Astrocyte (in vitro differentiated cells and primary cell): ENCODE data around the gene IL19. TPM values are rescaled to one million over a fixed set of nuclear protein-coding genes. Genes with fewer than 3 reads are reported as not detected.

Experiments used
- DNase-seq: peaks from one replicate; pipeline ENCODE4 v3.0.0-alpha.2; 2010; ENCODE audit warnings: low read depth
- FAIRE-seq: peaks from 2 replicates; lab custom pipeline; 2011; peaks lifted over from hg19 to GRCh38; lab: Jason Lieb, UNC
- H2AFZ ChIP-seq: 2 replicates; pipeline ENCODE4 v1.6.0; 2012; ENCODE audit warnings: low read depth, low read length, inconsistent platforms
- H3K27ac ChIP-seq: 2 replicates; pipeline ENCODE4 v1.5.1; 2011; ENCODE audit warnings: low read depth, low read length, inconsistent platforms
- H3K27me3 ChIP-seq: 2 replicates; pipeline ENCODE4 v1.6.0; 2011; ENCODE audit warnings: low read length, inconsistent platforms; ENCODE audit not compliant: insufficient read depth
- H3K36me3 ChIP-seq: 2 replicates; pipeline ENCODE4 v1.5.1; 2011; ENCODE audit warnings: low read length, inconsistent platforms; ENCODE audit not compliant: insufficient read depth
- H3K4me1 ChIP-seq: 2 replicates; pipeline ENCODE4 v1.5.1; 2011; ENCODE audit warnings: low read length, inconsistent platforms; ENCODE audit not compliant: insufficient read depth
- H3K4me2 ChIP-seq: 2 replicates; pipeline ENCODE4 v1.6.0; 2012; ENCODE audit warnings: low read length, inconsistent platforms
- H3K4me3 ChIP-seq: 2 replicates; pipeline ENCODE4 v1.5.1; 2011; ENCODE audit warnings: low read depth, mild to moderate bottlenecking, low read length, inconsistent platforms; ENCODE audit not compliant: insufficient read depth
- H3K79me2 ChIP-seq: 2 replicates; pipeline ENCODE4 v1.6.0; 2012; ENCODE audit warnings: mild to moderate bottlenecking, low read length, inconsistent platforms; ENCODE audit not compliant: insufficient read depth
- H3K9ac ChIP-seq: 2 replicates; pipeline ENCODE4 v1.6.0; 2012; ENCODE audit warnings: mild to moderate bottlenecking, low read length, inconsistent platforms
- H3K9me3 ChIP-seq: 2 replicates; pipeline ENCODE4 v1.5.1; 2012; ENCODE audit warnings: low read depth, mild to moderate bottlenecking, low read length, inconsistent platforms; ENCODE audit not compliant: insufficient read depth
- H4K20me1 ChIP-seq: 2 replicates; pipeline ENCODE4 v1.6.0; 2012; ENCODE audit warnings: low read length, inconsistent platforms; ENCODE audit not compliant: insufficient read depth
- H3K27ac Mint-ChIP-seq: one replicate; pipeline ENCODE4 v1.8.0; 2021; ENCODE audit warnings: mild to moderate bottlenecking, mixed read lengths; ENCODE audit not compliant: unreplicated experiment
- H3K27me3 Mint-ChIP-seq: one replicate; pipeline ENCODE4 v1.8.0; 2021; ENCODE audit warnings: low read depth, mixed read lengths; ENCODE audit not compliant: unreplicated experiment
- H3K36me3 Mint-ChIP-seq: one replicate; pipeline ENCODE4 v1.8.0; 2021; ENCODE audit warnings: low read depth, mixed read lengths; ENCODE audit not compliant: unreplicated experiment
- H3K4me1 Mint-ChIP-seq: one replicate; pipeline ENCODE4 v1.8.0; 2021; ENCODE audit warnings: low read depth, mixed read lengths; ENCODE audit not compliant: unreplicated experiment
- H3K4me3 Mint-ChIP-seq: one replicate; pipeline ENCODE4 v1.8.0; 2021; ENCODE audit warnings: mild to moderate bottlenecking, moderate library complexity, mixed read lengths; ENCODE audit not compliant: unreplicated experiment
- H3K9me3 Mint-ChIP-seq: one replicate; pipeline ENCODE4 v1.8.0; 2021; ENCODE audit warnings: mild to moderate bottlenecking, mixed read lengths; ENCODE audit not compliant: unreplicated experiment
- CTCF ChIP-seq: IDR thresholded peaks from 2 replicates; pipeline ENCODE4 v1.5.1; 2011; ENCODE audit warnings: low read depth, mild to moderate bottlenecking, inconsistent platforms, low read length, moderate library complexity; ENCODE audit not compliant: insufficient read depth
- EZH2 ChIP-seq: IDR thresholded peaks from 2 replicates; pipeline ENCODE4 v1.6.1; 2012; ENCODE audit warnings: mild to moderate bottlenecking, low read length, inconsistent platforms; ENCODE audit not compliant: insufficient read depth
- total RNA-seq: library from RNA; stranded (reverse); gene quantifications from 2 replicates; pipeline ENCODE4 v1.2.1, GENCODE V29; 2021

Gene IL19
- total RNA-seq, 1 donor from 2014 or later = 0.23 TPM

- FAIRE-seq = no peak
Observed at GRCh38 chr1:206847337-206847834, 76.8 kb downstream of the IL19 start.

GRCh38 chr1:206847946-206848345, 77.4 kb downstream of the IL19 start:
- H3K4me3 Mint-ChIP-seq = no peak overlapping the region
- no peaks in the 10 kb centered on the region for H3K36me3 Mint-ChIP-seq
- Histone ChIP-seq H3K4me2 (no peak overlapping the region), H2AFZ (no peak overlapping the region), H3K27ac (no peak overlapping the region), H3K79me2 (no peaks in the 10 kb centered on the region), H3K4me3 (no peak overlapping the region), H3K9me3 (no peaks in the 10 kb centered on the region), H3K9ac (no peak overlapping the region), H3K36me3 (no peaks in the 10 kb centered on the region), H3K4me1 (no peaks in the 10 kb centered on the region), H3K27me3 (peaks cover 7% of the 10 kb centered on the region), H4K20me1 (no peaks in the 10 kb centered on the region)
- DNase-seq (no peak), FAIRE-seq (no peak)
- H3K27me3 Mint-ChIP-seq = peaks cover 6% of the 10 kb centered on the region
- no peaks in the 10 kb centered on the region for H3K4me1 Mint-ChIP-seq
- peaks cover 9% of the 10 kb centered on the region for H3K9me3 Mint-ChIP-seq
- TF ChIP-seq CTCF (no peak), EZH2 (no peak)
- H3K27ac Mint-ChIP-seq = no peak overlapping the region

More at GRCh38 chr1:206847337-206847834, 76.8 kb downstream of the IL19 start:
- no peaks in the 10 kb centered on the region for H4K20me1 ChIP-seq
- Mint-ChIP-seq H3K27me3 (peaks cover 6% of the 10 kb centered on the region), H3K27ac (no peak overlapping the region), H3K36me3 (no peaks in the 10 kb centered on the region), H3K9me3 (peaks cover 5% of the 10 kb centered on the region), H3K4me3 (no peak overlapping the region), H3K4me1 (no peaks in the 10 kb centered on the region)
- no peak overlapping the region for H3K4me2 ChIP-seq
- H3K36me3 ChIP-seq = no peaks in the 10 kb centered on the region
- H3K27me3 ChIP-seq = peaks cover 7% of the 10 kb centered on the region
- no peaks in the 10 kb centered on the region for H3K4me1 ChIP-seq
- no peaks in the 10 kb centered on the region for H3K79me2 ChIP-seq
- H3K27ac ChIP-seq = no peak overlapping the region
- no peaks in the 10 kb centered on the region for H3K9me3 ChIP-seq
- no peak for TF ChIP-seq CTCF
- TF ChIP-seq EZH2 = no peak
- H2AFZ ChIP-seq = no peak overlapping the region
- H3K9ac ChIP-seq = no peak overlapping the region
- DNase-seq = no peak
- no peak overlapping the region for H3K4me3 ChIP-seq

GRCh38 chr1:206850401-206850800, 79.8 kb downstream of the IL19 start:
- no peaks in the 10 kb centered on the region for H4K20me1 ChIP-seq
- H3K27ac Mint-ChIP-seq = no peak overlapping the region
- no peaks in the 10 kb centered on the region for H3K4me1 Mint-ChIP-seq
- TF ChIP-seq CTCF = no peak
- TF ChIP-seq EZH2 = no peak
- no peaks in the 10 kb centered on the region for H3K9me3 ChIP-seq
- H3K4me3 Mint-ChIP-seq = no peak overlapping the region
- no peak for DNase-seq
- peaks cover 6% of the 10 kb centered on the region for H3K27me3 Mint-ChIP-seq
- H3K36me3 Mint-ChIP-seq = no peaks in the 10 kb centered on the region
- H3K9me3 Mint-ChIP-seq = peaks cover 11% of the 10 kb centered on the region
- H2AFZ ChIP-seq = no peak overlapping the region
- H3K9ac ChIP-seq = no peak overlapping the region
- no peak overlapping the region for H3K27ac ChIP-seq
- H3K4me1 ChIP-seq = no peaks in the 10 kb centered on the region
- no peak overlapping the region for H3K4me2 ChIP-seq
- H3K79me2 ChIP-seq = no peaks in the 10 kb centered on the region
- H3K36me3 ChIP-seq = no peaks in the 10 kb centered on the region
- H3K27me3 ChIP-seq = peaks cover 8% of the 10 kb centered on the region
- no peak overlapping the region for H3K4me3 ChIP-seq
- FAIRE-seq = no peak
